H1 (cell line): ENCODE data around the gene CHCHD1. TPM values are rescaled to one million over a fixed set of nuclear protein-coding genes. Genes with fewer than 3 reads are reported as not detected.

Source experiments
- BACH1 ChIP-seq: IDR thresholded peaks from 2 replicates; pipeline ENCODE4 v1.6.1; 2012; ENCODE audit warnings: low read length, improper control_type of control experiment
- MAFK ChIP-seq: IDR thresholded peaks from 2 replicates; pipeline ENCODE4 v1.6.1; 2012; ENCODE audit warnings: low read depth, mild to moderate bottlenecking, improper control_type of control experiment, low read length
- SIN3A ChIP-seq, 2 experiments: IDR thresholded peaks in 1 of 2; conservative IDR thresholded peaks in 1 of 2; 2 replicates each; pipeline ENCODE4 v1.6.1; 2011 to 2012; ENCODE audit warnings: low read length in 2 of 2, improper control_type of control experiment in 1 of 2, low read depth in 1 of 2, mild to moderate bottlenecking in 1 of 2
- TEAD4 ChIP-seq: IDR thresholded peaks from 2 replicates; pipeline ENCODE4 v1.6.1; 2012; ENCODE audit warnings: low read depth, low read length, inconsistent platforms, mixed read lengths
- polyA plus RNA-seq, 7 experiments: library from polyadenylated mRNA; depleted of rRNA in 3 of 7; stranded (reverse) in 5 of 7; unstranded in 2 of 7; fragments of >200 nt in 5 of 7; fragments of 200-250 nt in 2 of 7; gene quantifications; 1 replicate in 5 of 7; 2 replicates in 1 of 7; 4 replicates in 1 of 7; pipeline versions ENCODE4 v1.2.1 to v1.2.3, GENCODE V29; 2011 to 2013; ENCODE audit warnings: missing spikeins in 2 of 7, mixed read lengths in 2 of 7
- total RNA-seq: library from RNA; stranded (reverse); fragmentation: NEBNext Ultra II Directional; extraction: Animal tissue kit (Norgen Biotek cat#: 25700); gene quantifications from 2 replicates; pipeline ENCODE4 v1.2.1, GENCODE V29; 2021

The CHCHD1 gene
- total and polyA plus RNA-seq, 2 of the 8 experiments (the other 6 are each of a cell fraction or from before 2014, with no cell fraction given) = 44.9 to 58.1 TPM

DNA sequence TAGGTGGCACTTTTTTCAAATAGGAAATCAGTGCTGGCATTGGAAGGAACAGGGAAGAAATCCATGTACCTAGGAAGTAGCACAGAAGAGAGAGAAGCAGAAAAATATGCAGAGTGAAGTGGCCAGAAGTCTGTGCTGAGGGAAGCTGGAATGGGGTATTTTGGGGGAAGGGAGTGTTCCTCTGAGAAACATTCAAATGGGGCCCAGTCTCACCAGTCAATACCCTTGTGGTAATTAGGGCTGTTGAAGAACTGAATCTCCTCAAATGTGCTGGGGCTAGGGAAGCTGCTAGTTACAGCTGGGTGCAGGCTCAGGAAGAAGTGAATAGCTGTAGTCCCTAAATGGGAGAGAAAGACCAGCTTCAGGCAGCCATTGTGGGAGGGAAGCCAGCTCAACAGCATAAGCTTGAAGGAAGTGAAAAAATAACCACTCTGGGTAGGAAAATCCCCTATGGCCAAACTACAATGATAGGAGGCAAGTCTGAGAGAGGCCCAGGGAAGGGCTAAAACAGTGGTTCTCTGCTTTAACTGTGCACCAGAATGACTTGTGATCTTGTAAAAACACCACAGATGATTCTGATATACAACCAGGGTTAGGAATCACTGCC is 21.9 kb downstream of the CHCHD1 start (continued):
- no peak for TF ChIP-seq SIN3A (conservative IDR thresholded peaks at IDR 0.05 in 1 of 2, IDR thresholded peaks at IDR 0.05 in 1 of 2; ENCODE audit: low read depth in 1 of 2, low read length in 2 of 2)
- no peak for TF ChIP-seq BACH1
- no peak for TF ChIP-seq TEAD4
- TF ChIP-seq MAFK = no peak
